ENCODE data around the gene SLC44A3.

DNA sequence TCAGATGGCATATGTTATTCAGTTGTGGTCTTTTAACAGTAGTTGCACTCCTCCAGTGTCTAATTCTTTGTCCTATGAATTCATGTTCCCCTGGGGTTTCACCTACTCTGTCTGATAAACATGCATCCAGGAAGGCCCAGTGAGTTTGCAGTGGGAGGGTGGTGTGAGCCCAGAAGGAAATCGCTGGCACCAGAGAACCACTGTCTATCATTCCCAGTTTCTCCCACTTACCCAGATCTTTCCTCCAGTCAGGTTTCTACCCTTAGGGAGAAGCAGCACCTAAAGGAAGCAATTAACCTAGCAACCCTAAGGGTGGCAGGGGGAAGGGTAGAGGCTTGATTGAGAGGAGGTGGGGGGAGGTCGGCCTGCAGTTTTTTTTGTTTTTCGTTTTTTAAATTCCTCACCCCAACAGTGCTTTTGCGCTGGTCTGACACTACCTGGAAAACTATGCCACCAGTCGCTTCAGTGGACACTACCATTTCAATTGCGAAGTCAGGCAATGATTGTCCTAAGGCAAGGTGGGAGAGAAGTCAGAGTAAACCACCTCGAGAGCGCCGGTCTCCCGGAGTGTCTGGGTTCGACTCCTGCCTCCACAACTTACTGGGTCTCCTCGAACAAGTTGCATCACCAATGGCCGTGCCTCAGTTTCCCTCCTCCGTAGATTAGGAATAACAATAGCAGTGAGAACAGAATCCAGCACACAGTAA, 766 bp upstream of the SLC44A3 start:
- TF ChIP-seq CTCF (IDR thresholded peaks at IDR 0.05), result no peak
- no peak for TF ChIP-seq POLR2A (IDR thresholded peaks at IDR 0.05)

All from adrenal gland (tissue), 5 donors.